OCI-LY3 (cell line): ENCODE data around the gene FNIP1.

Source experiments
- H2AFZ ChIP-seq: fragments of 200-600, 300-600 bp; shearing (Covaris generic); 2 replicates; pipeline ENCODE4 v1.6.0; 2014; ENCODE audit warnings: antibody characterized with exemption, low read depth, low read length
- H3K27ac ChIP-seq: fragments of 200-600, 300-600 bp; sonication (generic); 2 replicates; pipeline ENCODE4 v1.5.1; 2014; ENCODE audit warnings: mild to moderate bottlenecking, low read length, moderate library complexity, mixed read lengths
- H3K27me3 ChIP-seq: fragments of 200-600, 300-600 bp; sonication (generic); 2 replicates; pipeline ENCODE4 v1.6.1; 2014; ENCODE audit warnings: low read depth, low read length, mixed read lengths
- H3K36me3 ChIP-seq: fragments of 200-600, 300-600 bp; sonication (generic); replicated peaks from 2 replicates; pipeline ENCODE3; 2014; ENCODE audit warnings: low read depth, low read length, mixed read lengths
- H3K4me1 ChIP-seq: fragments of 300-600, 200-600 bp; sonication (generic); 2 replicates; pipeline ENCODE4 v1.6.1; 2014; ENCODE audit warnings: low read length, mixed read lengths
- H3K4me2 ChIP-seq: fragments of 200-600, 300-600 bp; sonication (generic); 2 replicates; pipeline ENCODE4 v1.6.1; 2014; ENCODE audit warnings: low read length, mixed read lengths
- H3K4me3 ChIP-seq: fragments of 300-600, 200-600 bp; sonication (generic); 2 replicates; pipeline ENCODE4 v1.5.1; 2014; ENCODE audit warnings: antibody characterized with exemption, mild to moderate bottlenecking, low read length, moderate library complexity
- H3K79me2 ChIP-seq: fragments of 300-600, 200-600 bp; shearing (Covaris generic); 2 replicates; pipeline ENCODE4 v1.6.1; 2014; ENCODE audit warnings: mild to moderate bottlenecking, low read length, mixed read lengths
- H3K9ac ChIP-seq: fragments of 300-600, 200-600 bp; shearing (Covaris generic); 2 replicates; pipeline ENCODE4 v1.6.0; 2014; ENCODE audit warnings: mild to moderate bottlenecking, low read length, moderate library complexity
- H3K9me3 ChIP-seq: fragments of 200-600, 300-600 bp; shearing (Covaris generic); 2 replicates; pipeline ENCODE4 v1.6.1; 2014; ENCODE audit warnings: low read length, mixed read lengths; ENCODE audit not compliant: insufficient read depth
- H4K20me1 ChIP-seq: fragments of 200-600, 300-600 bp; sonication (generic); 2 replicates; pipeline ENCODE4 v1.6.1; 2016; ENCODE audit warnings: low read length, mixed read lengths; ENCODE audit not compliant: insufficient read depth
- EZH2phosphoT487 ChIP-seq: fragments of 200-600 bp; shearing (Covaris generic); IDR thresholded peaks from 2 replicates; pipeline ENCODE4 v1.6.1; 2018; ENCODE audit warnings: antibody characterized with exemption, mixed run types, low read depth
- TF ChIP-seq, protein P1 (sequence below): fragments of 200-600, 300-600 bp; sonication (generic); IDR thresholded peaks from 2 replicates; pipeline ENCODE4 v1.5.1; 2014; ENCODE audit warnings: antibody characterized with exemption, low read length, low read depth

Gene FNIP1

DNA sequence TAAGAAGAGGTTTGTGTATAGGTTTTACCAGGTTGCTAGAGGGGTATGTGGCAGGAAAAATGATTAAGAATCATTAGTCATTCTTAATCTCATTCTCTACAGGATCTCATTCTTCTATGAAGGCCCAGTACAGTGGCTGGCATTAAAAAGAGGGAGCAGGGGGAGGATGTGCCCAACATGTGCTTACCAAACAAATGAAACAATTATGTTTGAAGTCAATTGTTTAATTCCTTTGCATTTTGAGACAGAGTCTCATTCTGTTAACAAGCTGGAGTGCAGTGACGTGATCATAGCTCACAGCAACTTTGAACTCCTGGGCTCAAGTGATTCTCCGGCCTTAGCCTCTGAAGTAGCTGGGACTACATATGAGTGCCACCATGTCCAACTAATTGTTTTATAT is 23.0 kb downstream of the FNIP1 start:
- H3K4me2 ChIP-seq: no peak overlapping the region
- H3K9ac ChIP-seq: no peak overlapping the region
- H3K4me3 ChIP-seq: no peak overlapping the region
- TF ChIP-seq EZH2phosphoT487: no peak
- TF ChIP-seq, protein P1, sequence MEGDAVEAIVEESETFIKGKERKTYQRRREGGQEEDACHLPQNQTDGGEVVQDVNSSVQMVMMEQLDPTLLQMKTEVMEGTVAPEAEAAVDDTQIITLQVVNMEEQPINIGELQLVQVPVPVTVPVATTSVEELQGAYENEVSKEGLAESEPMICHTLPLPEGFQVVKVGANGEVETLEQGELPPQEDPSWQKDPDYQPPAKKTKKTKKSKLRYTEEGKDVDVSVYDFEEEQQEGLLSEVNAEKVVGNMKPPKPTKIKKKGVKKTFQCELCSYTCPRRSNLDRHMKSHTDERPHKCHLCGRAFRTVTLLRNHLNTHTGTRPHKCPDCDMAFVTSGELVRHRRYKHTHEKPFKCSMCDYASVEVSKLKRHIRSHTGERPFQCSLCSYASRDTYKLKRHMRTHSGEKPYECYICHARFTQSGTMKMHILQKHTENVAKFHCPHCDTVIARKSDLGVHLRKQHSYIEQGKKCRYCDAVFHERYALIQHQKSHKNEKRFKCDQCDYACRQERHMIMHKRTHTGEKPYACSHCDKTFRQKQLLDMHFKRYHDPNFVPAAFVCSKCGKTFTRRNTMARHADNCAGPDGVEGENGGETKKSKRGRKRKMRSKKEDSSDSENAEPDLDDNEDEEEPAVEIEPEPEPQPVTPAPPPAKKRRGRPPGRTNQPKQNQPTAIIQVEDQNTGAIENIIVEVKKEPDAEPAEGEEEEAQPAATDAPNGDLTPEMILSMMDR: no peak
- H3K27ac ChIP-seq: no peak overlapping the region
- peaks cover 79% of the 10 kb centered on the region for H3K79me2 ChIP-seq
- peaks cover 63% of the 10 kb centered on the region for H4K20me1 ChIP-seq
- H3K36me3 ChIP-seq: no peaks in the 10 kb centered on the region
- no peaks in the 10 kb centered on the region for H3K4me1 ChIP-seq
- no peaks in the 10 kb centered on the region for H3K27me3 ChIP-seq
- no peaks in the 10 kb centered on the region for H3K9me3 ChIP-seq
- H2AFZ ChIP-seq: no peak overlapping the region

DNA sequence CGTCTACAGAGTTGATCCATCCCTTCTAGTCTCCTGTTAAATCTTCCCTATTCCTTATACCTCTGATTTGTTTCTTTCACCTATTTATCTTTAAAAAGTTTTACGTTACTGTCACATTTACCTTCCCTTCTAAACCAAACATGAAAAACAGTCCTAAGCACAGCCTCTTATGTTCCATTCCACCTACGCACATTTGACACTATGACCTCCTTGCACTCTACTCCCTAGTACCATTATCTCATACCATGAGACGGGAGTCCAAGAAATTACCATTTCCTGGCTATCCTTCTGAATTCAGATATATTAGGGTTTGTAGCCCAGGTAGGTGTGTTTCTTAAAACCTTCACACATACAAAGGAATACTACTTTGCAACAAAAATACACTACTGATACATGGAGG is 25.1 kb downstream of the FNIP1 start:
- Histone ChIP-seq H3K4me1 (no peaks in the 10 kb centered on the region), H2AFZ (no peak overlapping the region), H3K79me2 (peaks cover 83% of the 10 kb centered on the region), H3K9me3 (no peaks in the 10 kb centered on the region), H3K27me3 (no peaks in the 10 kb centered on the region), H4K20me1 (peaks cover 62% of the 10 kb centered on the region), H3K4me2 (no peak overlapping the region), H3K27ac (no peak overlapping the region), H3K4me3 (no peak overlapping the region), H3K36me3 (no peaks in the 10 kb centered on the region), H3K9ac (no peak overlapping the region)
- no peak for TF ChIP-seq EZH2phosphoT487
- TF ChIP-seq, protein P1: no peak

DNA sequence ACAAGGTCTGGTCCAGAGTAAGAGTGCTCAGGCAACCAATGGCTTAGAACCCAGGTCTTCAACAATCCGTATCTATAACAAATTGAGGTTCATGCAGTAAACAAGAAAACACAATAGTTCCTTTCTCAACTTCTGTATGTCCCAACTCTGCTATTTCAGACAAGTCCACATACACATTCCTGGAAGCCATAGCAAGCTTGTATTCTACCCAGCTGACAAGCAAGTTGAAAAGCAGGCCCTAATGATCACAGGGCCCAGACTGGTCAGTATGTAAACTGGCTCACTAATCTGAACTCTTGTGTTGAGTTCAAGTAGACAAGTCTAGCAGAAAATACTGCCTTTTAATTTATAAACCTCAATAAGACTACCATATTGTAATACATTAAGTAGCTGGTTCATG is 26.9 kb downstream of the FNIP1 start:
- Histone ChIP-seq H3K36me3 (peaks cover 3% of the 10 kb centered on the region), H2AFZ (no peak overlapping the region), H3K9me3 (no peaks in the 10 kb centered on the region), H3K9ac (no peak overlapping the region), H3K27ac (no peak overlapping the region), H3K4me2 (no peak overlapping the region), H4K20me1 (peaks cover 60% of the 10 kb centered on the region), H3K4me1 (no peaks in the 10 kb centered on the region), H3K27me3 (no peaks in the 10 kb centered on the region), H3K79me2 (peaks cover 81% of the 10 kb centered on the region), H3K4me3 (no peak overlapping the region)
- TF ChIP-seq, protein P1: no peak
- no peak for TF ChIP-seq EZH2phosphoT487

DNA sequence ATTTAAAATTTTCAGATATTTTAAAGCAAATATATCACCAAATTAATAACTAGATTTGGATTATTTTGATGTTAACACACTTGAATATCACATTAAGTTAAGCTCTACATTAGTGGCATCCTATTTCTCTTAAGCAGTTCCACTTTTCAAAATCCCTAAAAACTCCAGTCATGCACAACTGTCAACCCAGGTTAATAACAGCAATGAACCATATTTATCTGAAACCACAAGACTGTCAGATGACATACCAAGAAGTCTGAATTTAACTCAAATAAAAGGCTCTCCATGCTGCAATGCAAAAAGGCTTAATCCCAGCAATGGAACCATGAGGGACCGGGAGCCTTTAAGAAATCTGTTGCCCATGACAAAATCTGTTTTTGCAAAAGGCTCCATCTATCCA is 27.5 kb downstream of the FNIP1 start:
- no peak overlapping the region for H3K27ac ChIP-seq
- no peak for TF ChIP-seq EZH2phosphoT487
- TF ChIP-seq, protein P1: no peak
- no peak overlapping the region for H2AFZ ChIP-seq
- H3K4me3 ChIP-seq: no peak overlapping the region
- peaks cover 79% of the 10 kb centered on the region for H3K79me2 ChIP-seq
- H3K9ac ChIP-seq: no peak overlapping the region
- H3K4me1 ChIP-seq: no peaks in the 10 kb centered on the region
- peaks cover 9% of the 10 kb centered on the region for H3K36me3 ChIP-seq
- no peak overlapping the region for H3K4me2 ChIP-seq
- no peaks in the 10 kb centered on the region for H3K9me3 ChIP-seq
- no peaks in the 10 kb centered on the region for H3K27me3 ChIP-seq
- H4K20me1 ChIP-seq: peaks cover 62% of the 10 kb centered on the region
